DND-41 (cell line): ENCODE data around the gene SIRT1.
A peak's percentile ranks its signal among the peaks of the same experiment; 100 is the strongest.
"Not testable (repeated sequence)": the region's sequence is repeated elsewhere in the genome, so short reads cannot be mapped to it uniquely, and the experiment has no call there.

Source experiments
- ATAC-seq: fragments of 200-7000 bp; cut with Tn5 transposase; 3 replicates; pipeline ENCODE4 v1.9.1; 2021; ENCODE audit warnings: low read depth; ENCODE audit not compliant: insufficient read depth
- DNase-seq: peaks from one replicate; pipeline ENCODE4 v3.0.0-alpha.2; 2020
- H2AFZ ChIP-seq: 2 replicates; pipeline ENCODE4 v1.6.0; 2012; ENCODE audit warnings: low read depth, low read length
- H3K27ac ChIP-seq: 2 replicates; pipeline ENCODE4 v1.5.1; 2012; ENCODE audit warnings: low read length, inconsistent platforms
- H3K27me3 ChIP-seq: fragments of 200-600 bp; sonication (generic); 2 replicates; pipeline ENCODE4 v1.6.0; 2012; ENCODE audit warnings: low read length, mild to moderate bottlenecking, inconsistent platforms; ENCODE audit not compliant: insufficient read depth, poor library complexity
- H3K36me3 ChIP-seq: 2 replicates; pipeline ENCODE4 v1.5.1; 2012; ENCODE audit warnings: low read length, inconsistent platforms; ENCODE audit not compliant: insufficient read depth
- H3K4me1 ChIP-seq: 2 replicates; pipeline ENCODE4 v1.5.1; 2012; ENCODE audit warnings: mild to moderate bottlenecking, low read length; ENCODE audit not compliant: insufficient read depth
- H3K4me2 ChIP-seq: 2 replicates; pipeline ENCODE4 v1.6.0; 2012; ENCODE audit warnings: mild to moderate bottlenecking, moderate library complexity, low read length, inconsistent platforms; ENCODE audit not compliant: insufficient read depth
- H3K4me3 ChIP-seq, 2 experiments: fragments of 200-600 bp in 1 of 2; shearing (Covaris generic) in 1 of 2; 2 replicates each; pipeline ENCODE4 v1.5.1; 2012 to 2016; ENCODE audit warnings: inconsistent platforms in 2 of 2, low read length in 2 of 2, mild to moderate bottlenecking in 2 of 2, low read depth in 1 of 2, moderate library complexity in 1 of 2
- H3K79me2 ChIP-seq: 2 replicates; pipeline ENCODE4 v1.6.0; 2012; ENCODE audit warnings: low read length, inconsistent platforms; ENCODE audit not compliant: insufficient read depth
- H3K9ac ChIP-seq: 2 replicates; pipeline ENCODE4 v1.6.0; 2012; ENCODE audit warnings: low read depth, mild to moderate bottlenecking, inconsistent platforms, low read length, moderate library complexity
- H3K9me3 ChIP-seq: 2 replicates; pipeline ENCODE4 v1.5.1; 2012; ENCODE audit warnings: low read length, moderate library complexity, mild to moderate bottlenecking, inconsistent platforms; ENCODE audit not compliant: insufficient read depth, severe bottlenecking
- H4K20me1 ChIP-seq: 2 replicates; pipeline ENCODE4 v1.6.0; 2012; ENCODE audit warnings: low read length; ENCODE audit not compliant: insufficient read depth
- EZH2 ChIP-seq: IDR thresholded peaks from 3 replicates; pipeline ENCODE4 v1.6.1; 2012; ENCODE audit warnings: borderline replicate concordance, low read depth, mild to moderate bottlenecking, moderate library complexity, low read length, inconsistent platforms; ENCODE audit not compliant: severe bottlenecking
- TF ChIP-seq, protein P1 (sequence below): IDR thresholded peaks from 2 replicates; pipeline ENCODE4 v1.5.1; 2012; ENCODE audit warnings: borderline replicate concordance, low read length, moderate library complexity, mild to moderate bottlenecking; ENCODE audit not compliant: poor library complexity, severe bottlenecking; ENCODE audit errors: extremely low read depth

SIRT1 gene

DNA sequence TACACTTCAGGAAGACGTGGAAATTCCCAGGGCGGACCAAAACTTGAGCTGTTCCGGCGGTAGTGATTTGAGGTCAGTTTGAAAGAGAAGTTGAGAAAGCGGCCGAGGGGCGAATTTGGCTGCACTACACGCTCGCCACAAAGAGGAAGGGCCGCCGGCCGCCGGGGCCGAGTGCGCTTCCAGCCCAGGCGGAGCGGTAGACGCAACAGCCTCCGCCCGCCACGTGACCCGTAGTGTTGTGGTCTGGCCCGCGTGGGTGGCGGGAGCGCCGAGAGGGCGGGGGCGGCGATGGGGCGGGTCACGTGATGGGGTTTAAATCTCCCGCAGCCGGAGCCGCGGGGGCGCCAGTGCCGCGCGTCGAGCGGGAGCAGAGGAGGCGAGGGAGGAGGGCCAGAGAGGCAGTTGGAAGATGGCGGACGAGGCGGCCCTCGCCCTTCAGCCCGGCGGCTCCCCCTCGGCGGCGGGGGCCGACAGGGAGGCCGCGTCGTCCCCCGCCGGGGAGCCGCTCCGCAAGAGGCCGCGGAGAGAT lies at the start of gene SIRT1:
Gene SIRT1, plus strand, starts transcription at position 344 of the 529 bp plus-strand sequence. Its CDS starts 66 bp downstream, at position 410.
- Histone ChIP-seq H3K4me2 (peak within 1 kb of the TSS; percentile 75), H2AFZ (peak within 1 kb of the TSS; percentile 91), H3K4me1 (peaks cover 27% of the 10 kb centered on the region), H3K4me3 (peak within 1 kb of the TSS; percentile 63 to 86), H3K79me2 (peaks cover 37% of the 10 kb centered on the region), H3K27me3 (no peaks in the 10 kb centered on the region), H4K20me1 (peaks cover 11% of the 10 kb centered on the region; the same call in 1 of the 2 replicates), H3K9me3 (no peaks in the 10 kb centered on the region), H3K27ac (peak within 1 kb of the TSS; percentile 54), H3K36me3 (peaks cover 25% of the 10 kb centered on the region), H3K9ac (peak within 1 kb of the TSS; percentile 73)
- peak; percentile 93 for DNase-seq
- ATAC-seq: peak; percentile 74
- TF ChIP-seq EZH2: peak; percentile 26
- TF ChIP-seq, protein P1, sequence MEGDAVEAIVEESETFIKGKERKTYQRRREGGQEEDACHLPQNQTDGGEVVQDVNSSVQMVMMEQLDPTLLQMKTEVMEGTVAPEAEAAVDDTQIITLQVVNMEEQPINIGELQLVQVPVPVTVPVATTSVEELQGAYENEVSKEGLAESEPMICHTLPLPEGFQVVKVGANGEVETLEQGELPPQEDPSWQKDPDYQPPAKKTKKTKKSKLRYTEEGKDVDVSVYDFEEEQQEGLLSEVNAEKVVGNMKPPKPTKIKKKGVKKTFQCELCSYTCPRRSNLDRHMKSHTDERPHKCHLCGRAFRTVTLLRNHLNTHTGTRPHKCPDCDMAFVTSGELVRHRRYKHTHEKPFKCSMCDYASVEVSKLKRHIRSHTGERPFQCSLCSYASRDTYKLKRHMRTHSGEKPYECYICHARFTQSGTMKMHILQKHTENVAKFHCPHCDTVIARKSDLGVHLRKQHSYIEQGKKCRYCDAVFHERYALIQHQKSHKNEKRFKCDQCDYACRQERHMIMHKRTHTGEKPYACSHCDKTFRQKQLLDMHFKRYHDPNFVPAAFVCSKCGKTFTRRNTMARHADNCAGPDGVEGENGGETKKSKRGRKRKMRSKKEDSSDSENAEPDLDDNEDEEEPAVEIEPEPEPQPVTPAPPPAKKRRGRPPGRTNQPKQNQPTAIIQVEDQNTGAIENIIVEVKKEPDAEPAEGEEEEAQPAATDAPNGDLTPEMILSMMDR: no peak

DNA sequence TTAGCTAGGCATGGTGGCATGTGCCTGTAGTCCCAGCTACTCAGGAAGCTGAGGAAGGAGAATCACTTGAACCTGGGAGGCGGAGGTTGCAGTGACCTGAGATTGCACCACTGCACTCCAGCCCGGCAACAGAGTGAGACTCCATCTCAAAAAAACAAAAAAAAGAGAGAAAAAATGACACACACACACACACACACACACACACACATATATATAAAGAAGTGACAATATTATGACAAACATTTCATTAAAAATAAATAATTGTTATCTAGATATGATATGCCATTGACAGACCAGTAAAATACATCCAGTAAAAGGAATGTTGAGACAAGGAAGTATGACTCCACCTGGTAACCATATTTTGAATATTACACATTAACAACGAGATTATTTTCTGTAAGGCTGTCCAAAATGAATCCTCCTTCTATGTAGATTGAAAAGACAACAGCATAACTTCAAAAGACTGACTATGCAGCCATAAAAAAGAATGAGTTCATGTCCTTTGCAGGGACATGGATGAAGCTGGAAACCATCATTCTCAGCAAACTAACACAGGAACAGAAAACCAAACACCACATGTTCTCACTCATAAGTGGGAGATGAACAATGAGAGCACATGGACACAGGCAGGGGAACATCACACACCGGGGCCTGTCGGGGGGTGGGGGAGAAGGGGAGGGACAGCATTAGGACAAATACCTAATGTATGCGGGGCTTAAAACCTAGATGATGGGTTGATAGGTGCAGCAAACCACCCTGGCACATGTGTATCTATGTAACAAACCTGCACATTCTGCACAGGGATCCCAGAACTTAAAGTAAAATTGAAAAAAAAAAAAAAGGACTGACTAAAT lies 48.7 kb upstream of the SIRT1 start:
- not testable (repeated sequence) for H3K9ac ChIP-seq, H3K27ac ChIP-seq, DNase-seq

DNA sequence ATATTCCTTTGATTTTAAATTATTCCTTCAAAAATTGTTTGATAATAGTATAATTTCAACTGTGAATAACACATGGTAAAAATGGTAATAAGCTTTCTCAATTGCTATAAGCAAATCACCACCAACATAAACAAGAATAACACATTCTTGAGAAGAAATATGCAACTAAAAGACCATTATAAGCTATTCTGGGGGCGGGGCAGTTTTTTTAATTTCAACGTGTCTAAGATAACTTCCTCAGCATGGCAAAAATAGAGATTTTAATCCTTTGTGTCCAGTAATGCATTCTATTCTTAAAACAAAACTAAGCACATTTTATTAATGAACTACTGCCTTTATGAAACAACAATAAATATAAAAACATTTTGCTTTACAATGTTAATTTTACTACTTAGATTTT lies 48.0 kb upstream of the SIRT1 start:
- H2AFZ ChIP-seq: no peak overlapping the region
- no peak for DNase-seq
- no peak for TF ChIP-seq EZH2
- TF ChIP-seq, protein P1: no peak
- no peak for ATAC-seq
- H3K4me2 ChIP-seq: peak overlapping the region; percentile 45; the same call in 1 of the 2 replicates
- no peaks in the 10 kb centered on the region for H3K9me3 ChIP-seq
- H3K27ac ChIP-seq: no peak overlapping the region
- H3K9ac ChIP-seq: no peak overlapping the region
- H3K36me3 ChIP-seq: no peaks in the 10 kb centered on the region
- H3K79me2 ChIP-seq: no peaks in the 10 kb centered on the region
- no peak overlapping the region for H3K4me3 ChIP-seq
- no peaks in the 10 kb centered on the region for H3K27me3 ChIP-seq
- H3K4me1 ChIP-seq: peaks cover 14% of the 10 kb centered on the region; the same call in 1 of the 2 replicates
- no peaks in the 10 kb centered on the region for H4K20me1 ChIP-seq

More for the DNA sequence above, 48.7 kb upstream of the SIRT1 start:
- H2AFZ ChIP-seq, H3K79me2 ChIP-seq, H3K9me3 ChIP-seq, ATAC-seq, H3K36me3 ChIP-seq, H4K20me1 ChIP-seq, H3K4me3 ChIP-seq, H3K27me3 ChIP-seq: not testable (repeated sequence)
- H3K4me1 ChIP-seq: peaks cover 14% of the 10 kb centered on the region; the same call in 1 of the 2 replicates
- H3K4me2 ChIP-seq: peak overlapping the region; percentile 36; the same call in 1 of the 2 replicates

DNA sequence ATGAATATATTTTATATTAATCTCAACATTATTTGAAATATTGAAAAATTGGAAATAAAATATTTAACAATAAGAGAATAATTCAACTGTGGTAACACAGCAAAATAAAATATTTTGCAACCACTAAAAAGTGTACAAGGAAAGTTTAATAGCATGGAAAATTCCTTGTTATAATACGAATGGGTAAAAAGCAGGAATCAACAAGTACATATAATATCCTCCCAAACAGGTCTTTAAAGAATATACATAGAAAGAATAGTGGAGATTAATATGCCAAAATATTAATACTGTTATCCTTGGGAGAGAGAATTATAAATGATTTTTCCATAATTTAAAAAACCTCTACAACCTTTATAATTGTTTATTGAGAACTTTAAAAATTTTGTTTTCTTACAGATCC lies 47.5 kb upstream of the SIRT1 start:
- TF ChIP-seq, protein P1: no peak
- no peak for TF ChIP-seq EZH2
- H3K4me1 ChIP-seq: peaks cover 14% of the 10 kb centered on the region; the same call in 1 of the 2 replicates
- no peak overlapping the region for H2AFZ ChIP-seq
- H3K36me3 ChIP-seq: no peaks in the 10 kb centered on the region
- no peak overlapping the region for H3K27ac ChIP-seq
- ATAC-seq (no peak), DNase-seq (no peak)
- no peak overlapping the region for H3K9ac ChIP-seq
- no peaks in the 10 kb centered on the region for H3K9me3 ChIP-seq
- H4K20me1 ChIP-seq: no peaks in the 10 kb centered on the region
- peak overlapping the region; percentile 64; the same call in 1 of the 2 replicates for H3K4me2 ChIP-seq
- H3K27me3 ChIP-seq: no peaks in the 10 kb centered on the region
- H3K4me3 ChIP-seq: peak overlapping the region in 1 of 2 experiments; percentile 34; a peak in 1 of 4 replicates
- no peaks in the 10 kb centered on the region for H3K79me2 ChIP-seq
